Activated T-helper 17 cell treated with anti-CD3 and anti-CD28 coated beads, Interleukin-2, amount 50 U/mL, for 72 hours (primary cell): Measurements from ENCODE around the gene RAP1A. TPM values are rescaled to one million over a fixed set of nuclear protein-coding genes. Genes with fewer than 3 reads are reported as not detected.

ENCODE experiments used
- ATAC-seq: fragments of 150-1000 bp; cut with Tn5 transposase; replicated peaks from 2 replicates; pipeline ENCODE4 v1.10.0; 2021; ENCODE audit warnings: mild to moderate bottlenecking, moderate library complexity
- H3K27ac Mint-ChIP-seq: one replicate; pipeline ENCODE4 v1.8.0; 2022; ENCODE audit warnings: mixed read lengths
- H3K27me3 Mint-ChIP-seq: one replicate; pipeline ENCODE4 v1.8.0; 2022; ENCODE audit warnings: mixed read lengths
- H3K36me3 Mint-ChIP-seq: one replicate; pipeline ENCODE4 v1.8.0; 2022; ENCODE audit warnings: low read depth, mild to moderate bottlenecking, mixed read lengths
- H3K4me1 Mint-ChIP-seq: one replicate; pipeline ENCODE4 v1.8.0; 2022; ENCODE audit warnings: mixed read lengths
- H3K4me3 Mint-ChIP-seq: one replicate; pipeline ENCODE4 v1.8.0; 2022; ENCODE audit warnings: mild to moderate bottlenecking, mixed read lengths
- H3K9me3 Mint-ChIP-seq: one replicate; pipeline ENCODE4 v1.8.0; 2022; ENCODE audit warnings: mixed read lengths
- total RNA-seq, 2 donors: library from RNA; stranded (reverse); gene quantifications; one replicate each; pipeline ENCODE4 v1.2.3, GENCODE V29; 2022

RAP1A gene
- total RNA-seq, 2 donors from 2014 or later: 155 to 209 TPM

DNA sequence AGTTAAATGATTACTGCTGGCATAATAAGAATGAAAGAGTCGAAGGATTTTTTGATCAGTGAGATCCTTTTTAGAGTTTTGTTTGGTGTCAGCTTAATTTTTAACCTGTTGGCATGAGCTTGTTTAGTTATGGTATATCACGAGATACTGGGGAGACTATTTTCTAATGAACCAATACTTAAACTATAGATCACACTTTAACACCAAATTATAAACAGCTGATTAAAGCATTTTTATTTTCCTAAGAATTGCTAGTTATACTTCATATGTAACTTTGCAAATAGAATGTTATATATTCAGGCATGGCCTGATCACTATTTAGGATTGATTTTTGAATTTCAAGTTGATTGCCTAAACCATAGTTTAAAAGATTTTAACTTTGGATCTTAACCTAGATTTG, 142.1 kb downstream of the RAP1A start:
- H3K36me3 Mint-ChIP-seq: peaks cover 98% of the 10 kb centered on the region
- no peak for ATAC-seq
- H3K4me3 Mint-ChIP-seq: no peak overlapping the region
- H3K9me3 Mint-ChIP-seq: no peaks in the 10 kb centered on the region
- H3K4me1 Mint-ChIP-seq: peaks cover 18% of the 10 kb centered on the region
- H3K27ac Mint-ChIP-seq: no peak overlapping the region
- no peaks in the 10 kb centered on the region for H3K27me3 Mint-ChIP-seq

DNA sequence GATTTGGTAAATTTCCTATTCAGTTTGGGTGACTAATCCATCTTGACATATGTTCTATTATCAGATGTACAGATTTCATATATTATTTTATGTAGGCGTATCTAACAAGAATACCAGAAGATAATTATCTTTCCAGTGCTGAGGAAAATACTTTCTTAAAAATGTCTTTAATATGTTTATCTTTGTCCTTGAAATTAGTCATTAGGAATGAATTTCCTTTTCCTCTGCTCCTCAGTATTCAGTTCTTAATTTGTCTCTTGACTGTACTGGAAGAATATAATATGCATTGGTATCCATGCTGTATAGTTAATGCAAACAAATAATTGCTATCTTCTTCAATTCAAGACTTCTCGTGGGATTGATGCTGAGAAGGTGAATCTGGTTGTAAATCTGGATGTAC, 142.7 kb downstream of the RAP1A start:
- no peak overlapping the region for H3K4me3 Mint-ChIP-seq

More for the DNA sequence above, 142.7 kb downstream of the RAP1A start:
- peaks cover 100% of the 10 kb centered on the region for H3K36me3 Mint-ChIP-seq
- H3K4me1 Mint-ChIP-seq: peaks cover 17% of the 10 kb centered on the region
- ATAC-seq: no peak
- no peaks in the 10 kb centered on the region for H3K27me3 Mint-ChIP-seq
- H3K9me3 Mint-ChIP-seq: no peaks in the 10 kb centered on the region
- H3K27ac Mint-ChIP-seq: no peak overlapping the region

Other genes with a start within 250 kb of the RAP1A start
- 1 to 10 TPM; 1.9 to 2.1 TPM for gene OVGP1, start 192.1 kb upstream of the RAP1A start, total RNA-seq
- 10 to 100 TPM; 27.5 to 65.2 TPM for gene WDR77, start 170.5 kb upstream of the RAP1A start, total RNA-seq
- gene ATP5PB, start 170.3 kb upstream of the RAP1A start, total RNA-seq: 100 to 1,000 TPM; 235 to 383 TPM
- 1 to 10 TPM; 4.4 to 4.9 TPM for gene C1orf162, start 145.8 kb upstream of the RAP1A start, total RNA-seq
- gene ADORA3, start 116.2 kb upstream of the RAP1A start, total RNA-seq: not detected
- under 1 TPM in 1 of 2 donors, not detected in 1; 0.41 TPM for gene TMIGD3, start 116.2 kb upstream of the RAP1A start, total RNA-seq
- gene INKA2, start 119.6 kb downstream of the RAP1A start, total RNA-seq: 1 to 10 TPM; 2.0 to 3.8 TPM
- 10 to 100 TPM in 1 of 2 donors, 1 to 10 TPM in 1; 9.0 to 22.5 TPM for gene DDX20, start 136.1 kb downstream of the RAP1A start, total RNA-seq